SK-N-SH (cell line): Measurements from ENCODE around the gene ACRBP. TPM values are rescaled to one million over a fixed set of nuclear protein-coding genes. Genes with fewer than 3 reads are reported as not detected.
"Not testable (repeated sequence)": the region's sequence is repeated elsewhere in the genome, so short reads cannot be mapped to it uniquely, and the experiment has no call there.

Source experiments
- CTCF ChIA-PET: fragments of 300-600, 350-600 bp; formaldehyde crosslinking; extraction: SDS; loops from one replicate; lab custom pipeline; 2021; lab: Yijun Ruan, JAX
- POLR2A ChIA-PET: fragments of 350-600 bp; sonication (Branson Sonifier 250); formaldehyde crosslinking; extraction: SDS; loops from one replicate; lab custom pipeline; 2020; ENCODE audit warnings: antibody characterized with exemption, inconsistent platforms; lab: Yijun Ruan, JAX
- DNase-seq: peaks from one replicate; pipeline ENCODE4 v3.0.0; 2012
- H2AFZ ChIP-seq: fragments of 200-600 bp; sonication (generic); 2 replicates; pipeline ENCODE4 v1.8.1; 2016; ENCODE audit warnings: antibody characterized with exemption, mild to moderate bottlenecking, low read depth
- H3F3A ChIP-seq: fragments of 200-600 bp; sonication (generic); replicated peaks from 2 replicates; pipeline ENCODE3; 2016; ENCODE audit warnings: antibody characterized with exemption, mild to moderate bottlenecking; ENCODE audit not compliant: insufficient read depth
- H3K27ac ChIP-seq, 2 experiments: fragments of 200-500 bp in 1 of 2; fragments of 200-600 bp in 1 of 2; sonication (Bioruptor generic) in 1 of 2; sonication (generic), shearing (Covaris generic) in 1 of 2; 2 replicates each; pipeline versions ENCODE4 v1.5.1 to v1.6.1; 2014 to 2016; ENCODE audit warnings: low read depth in 2 of 2, inconsistent platforms in 1 of 2, low read length in 1 of 2, mild to moderate bottlenecking in 1 of 2, mixed read lengths in 1 of 2
- H3K27me3 ChIP-seq: fragments of 200-600 bp; sonication (generic), shearing (Covaris generic); 2 replicates; pipeline ENCODE4 v1.6.1; 2016; ENCODE audit warnings: mixed run types; ENCODE audit not compliant: insufficient read depth
- H3K36me3 ChIP-seq, 2 experiments: fragments of 200-500 bp in 1 of 2; fragments of 200-600 bp in 1 of 2; sonication (Bioruptor generic) in 1 of 2; sonication (generic) in 1 of 2; replicated peaks in 1 of 2; 2 replicates each; pipeline versions ENCODE3 to v1.5.1; 2014 to 2016; ENCODE audit warnings: low read length in 1 of 2, mild to moderate bottlenecking in 1 of 2; ENCODE audit not compliant: insufficient read depth in 2 of 2, control insufficient read depth in 1 of 2
- H3K4me1 ChIP-seq, 2 experiments: fragments of 200-500 bp in 1 of 2; fragments of 200-600 bp in 1 of 2; sonication (Bioruptor generic) in 1 of 2; sonication (generic), shearing (Covaris generic) in 1 of 2; 2 replicates each; pipeline versions ENCODE4 v1.5.1 to v1.6.1; 2014 to 2016; ENCODE audit warnings: low read depth in 1 of 2, low read length in 1 of 2, mixed run types in 1 of 2; ENCODE audit not compliant: insufficient read depth in 2 of 2, control insufficient read depth in 1 of 2
- H3K4me2 ChIP-seq: fragments of 200-600 bp; sonication (generic), shearing (Covaris generic); 2 replicates; pipeline ENCODE4 v1.6.1; 2017; ENCODE audit warnings: mixed run types
- H3K4me3 ChIP-seq, 2 experiments: fragments of 200-500 bp in 1 of 2; fragments of 200-600 bp in 1 of 2; sonication (Bioruptor generic) in 1 of 2; sonication (generic), shearing (Covaris generic) in 1 of 2; 2 replicates each; pipeline versions ENCODE4 v1.5.1 to v1.8.1; 2014 to 2016; ENCODE audit warnings: low read depth in 2 of 2, inconsistent platforms in 1 of 2, low read length in 1 of 2, mild to moderate bottlenecking in 1 of 2, mixed read lengths in 1 of 2, moderate library complexity in 1 of 2
- H3K79me2 ChIP-seq: fragments of 200-600 bp; sonication (generic); 2 replicates; pipeline ENCODE4 v1.8.1; 2017; ENCODE audit warnings: mild to moderate bottlenecking; ENCODE audit not compliant: insufficient read depth
- H3K9ac ChIP-seq: fragments of 200-600 bp; sonication (generic); 2 replicates; pipeline ENCODE4 v1.6.1; 2017; ENCODE audit warnings: mixed run types
- H3K9me2 ChIP-seq: fragments of 200-600 bp; sonication (generic); 2 replicates; pipeline ENCODE4 v1.6.1; 2017; ENCODE audit warnings: mixed run types
- H3K9me3 ChIP-seq: fragments of 200-600 bp; sonication (generic); 2 replicates; pipeline ENCODE4 v1.6.1; 2017; ENCODE audit warnings: mixed run types, mild to moderate bottlenecking, moderate library complexity
- H4K20me1 ChIP-seq: fragments of 200-600 bp; sonication (generic); 2 replicates; pipeline ENCODE4 v1.6.1; 2017; ENCODE audit warnings: mild to moderate bottlenecking, mixed run types; ENCODE audit not compliant: insufficient read depth
- CTCF ChIP-seq: fragments of 200-600 bp; sonication (generic); IDR thresholded peaks from 2 replicates; pipeline ENCODE4 v1.6.1; 2017; ENCODE audit warnings: antibody characterized with exemption, mild to moderate bottlenecking, moderate library complexity
- ELF1 ChIP-seq: IDR thresholded peaks from 2 replicates; pipeline ENCODE4 v1.4.0; 2012
- EP300 ChIP-seq, 2 experiments: IDR thresholded peaks; 2 replicates each; pipeline versions ENCODE4 v1.4.0 to v1.6.1; 2012; ENCODE audit warnings: borderline replicate concordance in 1 of 2, low read depth in 1 of 2, low read length in 1 of 2
- FOXJ3 ChIP-seq: sonication (generic); formaldehyde crosslinking; IDR thresholded peaks from 2 replicates; pipeline ENCODE4 v1.5.1; 2020; ENCODE audit warnings: mild to moderate bottlenecking, missing genetic modification reagents
- GABPA ChIP-seq: IDR thresholded peaks from 2 replicates; pipeline ENCODE4 v1.4.0; 2012; ENCODE audit warnings: low read depth, mild to moderate bottlenecking
- GATA2 ChIP-seq: sonication (generic); formaldehyde crosslinking; IDR thresholded peaks from 2 replicates; pipeline ENCODE4 v1.5.0; 2020; ENCODE audit warnings: mild to moderate bottlenecking, missing genetic modification reagents
- IRF3 ChIP-seq: fragments of 150-350 bp; IDR thresholded peaks from 2 replicates; pipeline ENCODE4 v1.6.1; 2016; ENCODE audit warnings: mild to moderate bottlenecking, low read depth, low read length
- JUND ChIP-seq: IDR thresholded peaks from 2 replicates; pipeline ENCODE4 v1.4.0; 2012
- MAX ChIP-seq: IDR thresholded peaks from 2 replicates; pipeline ENCODE4 v1.4.0; 2012; ENCODE audit warnings: low read depth
- MXI1 ChIP-seq: IDR thresholded peaks from 2 replicates; pipeline ENCODE4 v1.6.1; 2012; ENCODE audit warnings: mild to moderate bottlenecking, low read depth, low read length, improper control_type of control experiment
- NRF1 ChIP-seq: IDR thresholded peaks from 2 replicates; pipeline ENCODE4 v1.6.1; 2012; ENCODE audit warnings: low read depth, mild to moderate bottlenecking, low read length
- RAD21 ChIP-seq: IDR thresholded peaks from 2 replicates; pipeline ENCODE4 v1.6.1; 2012; ENCODE audit warnings: mild to moderate bottlenecking, low read length
- RXRA ChIP-seq: IDR thresholded peaks from 2 replicates; pipeline ENCODE4 v1.4.0; 2012; ENCODE audit warnings: low read depth, mild to moderate bottlenecking, borderline replicate concordance
- SMC3 ChIP-seq: IDR thresholded peaks from 2 replicates; pipeline ENCODE4 v1.6.1; 2012; ENCODE audit warnings: low read depth, low read length, improper control_type of control experiment
- WGBS: methylation state at CpG from one replicate; pipeline ENCODE4 v1.1.6; 2017; ENCODE audit warnings: low lambda C conversion rate; 5-methylcytosine and 5-hydroxymethylcytosine counted together
- polyA plus RNA-seq, 3 experiments: library from polyadenylated mRNA; depleted of rRNA; stranded (reverse); fragments of >200 nt; gene quantifications; 2 replicates each; pipeline ENCODE4 v1.2.3, GENCODE V29; 2012

ACRBP gene
- polyA plus RNA-seq, 1 of the 3 experiments (the other 2 are of a cell fraction), result 0.71 TPM

- Histone ChIP-seq H3K79me2 (peaks cover 87% of the 10 kb centered on the region), H3K4me1 (peaks cover 26 to 37% of the 10 kb centered on the region in 2 experiments), H3K9me2 (no peaks in the 10 kb centered on the region), H3K36me3 (peaks cover 55 to 62% of the 10 kb centered on the region in 2 experiments), H3K27me3 (no peaks in the 10 kb centered on the region), H3K9me3 (no peaks in the 10 kb centered on the region), H3K4me2 (peak overlapping the region; percentile 91), H3F3A (peaks cover 13% of the 10 kb centered on the region), H3K9ac (peak overlapping the region; percentile 41; the same call in 1 of the 2 replicates), H4K20me1 (peaks cover 53% of the 10 kb centered on the region), H3K4me3 (peak overlapping the region; percentile 8 to 90; a peak in 3 of 4 replicates), H2AFZ (no peak overlapping the region), H3K27ac (peak overlapping the region in 1 of 2 experiments; percentile 47; a peak in 2 of 4 replicates)
- CTCF ChIA-PET, result interaction anchor here (0.7 to 3.5 kb wide), 10 partner anchors 11 to 229 kb away, joined by 3 to 17 read pairs (median 4); no protein-coding TSS in a partner anchor
- DNase-seq, result peak; percentile 51
- POLR2A ChIA-PET, result interaction anchor here (0.9 to 1.0 kb wide), 2 partner anchors 121 to 133 kb away, joined by 3 read pairs; partner anchors contain the start of genes COPS7A and VAMP1
- TF ChIP-seq IRF3 (no peak), MXI1 (0 out of 2 replicates have a peak, but pooled peaks have one; percentile 23), ELF1 (no peak), JUND (no peak)
- WGBS, result 42% methylated on average over 6 of the region's 6 CpGs
Measured at GRCh38 chr12:6603095-6603567, 44.1 kb downstream of the ACRBP start.

GRCh38 chr12:6602526-6602925 is 44.7 kb downstream of the ACRBP start:
- POLR2A ChIA-PET, result interaction anchor here (0.7 to 1.0 kb wide), 2 partner anchors 121 to 520 kb away, joined by 3 read pairs; partner anchors contain the start of gene COPS7A
- Histone ChIP-seq H3F3A (peaks cover 7% of the 10 kb centered on the region), H3K79me2 (peaks cover 92% of the 10 kb centered on the region), H3K4me2 (peak overlapping the region; percentile 91), H4K20me1 (peaks cover 53% of the 10 kb centered on the region), H3K36me3 (peaks cover 61 to 68% of the 10 kb centered on the region in 2 experiments), H3K9ac (peak overlapping the region; percentile 41; the same call in 1 of the 2 replicates), H2AFZ (no peak overlapping the region), H3K4me1 (peaks cover 26 to 31% of the 10 kb centered on the region in 2 experiments), H3K27me3 (no peaks in the 10 kb centered on the region), H3K9me2 (no peaks in the 10 kb centered on the region), H3K4me3 (peak overlapping the region in 1 of 2 experiments; percentile 90; a peak in 2 of 4 replicates), H3K9me3 (no peaks in the 10 kb centered on the region), H3K27ac (no peak overlapping the region; a peak in 1 of 4 replicates)
- CTCF ChIA-PET, result interaction anchor here (0.7 to 3.3 kb wide), 9 partner anchors 25 to 230 kb away, joined by 3 to 10 read pairs (median 4); no protein-coding TSS in a partner anchor
- 65% methylated on average over 3 of the region's 3 CpGs for WGBS
- TF ChIP-seq CTCF (no peak), SMC3 (no peak), ELF1 (no peak), FOXJ3 (no peak), GABPA (no peak), RAD21 (no peak), RXRA (no peak), MAX (no peak), EP300 (IDR thresholded peaks at IDR 0.05; ENCODE audit: borderline replicate concordance in 1 of 2, low read depth in 1 of 2, low read length in 1 of 2) (no peak), GATA2 (CRISPR knock-in tag) (no peak), NRF1 (no peak)
- DNase-seq, result no peak

- not testable (repeated sequence) for H3K9me3 ChIP-seq, H4K20me1 ChIP-seq, H3K9me2 ChIP-seq, H3K4me1 ChIP-seq, H3K27me3 ChIP-seq, H3K4me2 ChIP-seq, DNase-seq, H3K9ac ChIP-seq, H3K4me3 ChIP-seq, H2AFZ ChIP-seq, H3K27ac ChIP-seq
- 96% methylated on average over 10 of the region's 10 CpGs for WGBS
- POLR2A ChIA-PET, result interaction anchor here (0.6 to 1.4 kb wide), 3 partner anchors 11 to 28 kb away, joined by 3 to 4 read pairs (median 4); partner anchors contain the start of gene NOP2
- H3K36me3 ChIP-seq, result peaks cover 77 to 93% of the 10 kb centered on the region in 2 experiments
- H3F3A ChIP-seq, result peaks cover 23% of the 10 kb centered on the region
- CTCF ChIA-PET, result interaction anchor here (0.9 to 2.4 kb wide), 4 partner anchors 18 to 158 kb away, joined by 3 to 8 read pairs (median 4); no protein-coding TSS in a partner anchor
- H3K79me2 ChIP-seq, result peaks cover 76% of the 10 kb centered on the region
Measured at GRCh38 chr12:6595673-6596072, 51.6 kb downstream of the ACRBP start.
